Stomach (tissue), 9 donors: ENCODE measurements around the gene MTMR6. TPM values are rescaled to one million over a fixed set of nuclear protein-coding genes. Genes with fewer than 3 reads are reported as not detected.

ENCODE experiments used
- DNase-seq, 2 donors: peaks; one replicate each; pipeline versions ENCODE4 v3.0.0 to v3.0.0-alpha.2; 2013 to 2019
- H3K27ac ChIP-seq, 5 donors: fragments of 200-600 bp in 4 of 5; sonication (generic) in 4 of 5; one replicate each; pipeline ENCODE4 v1.5.1; 2013 to 2019; ENCODE audit warnings: mild to moderate bottlenecking in 1 of 5, moderate library complexity in 1 of 5
- H3K27me3 ChIP-seq, 3 donors: fragments of 200-600 bp; sonication (generic); one replicate each; pipeline ENCODE4 v1.5.1; 2017 to 2019; ENCODE audit warnings: mixed run types in 1 of 3
- H3K36me3 ChIP-seq, 4 donors: fragments of 200-600 bp; sonication (generic); 1 replicate in 3 of 4; 2 replicates in 1 of 4; pipeline ENCODE4 v1.5.1; 2016 to 2019
- H3K4me1 ChIP-seq, 4 donors: fragments of 200-600 bp; sonication (generic); one replicate each; pipeline ENCODE4 v1.5.1; 2016 to 2019
- H3K4me3 ChIP-seq, 4 donors: fragments of 200-600 bp; sonication (generic) in 3 of 4; one replicate each; pipeline ENCODE4 v1.5.1; 2016 to 2019; ENCODE audit warnings: mild to moderate bottlenecking in 1 of 4
- H3K9me3 ChIP-seq, 4 donors: fragments of 200-600 bp; sonication (generic); one replicate each; pipeline ENCODE4 v1.5.1; 2016 to 2019
- EP300 ChIP-seq: sonication (generic); formaldehyde crosslinking; IDR thresholded peaks from one replicate; pipeline ENCODE4 v1.6.1; 2017; ENCODE audit warnings: antibody characterized with exemption
- POLR2A ChIP-seq, 4 donors: fragments of 450-650 bp; IDR thresholded peaks; one replicate each; pipeline ENCODE4 v1.6.1; 2016; ENCODE audit warnings: antibody characterized with exemption in 4 of 4, control low read depth in 2 of 4, mild to moderate bottlenecking in 1 of 4, moderate library complexity in 1 of 4
- POLR2AphosphoS5 ChIP-seq, 3 donors: sonication (generic); formaldehyde crosslinking; IDR thresholded peaks; one replicate each; pipeline ENCODE4 v1.6.1; 2016; ENCODE audit warnings: antibody characterized with exemption in 3 of 3
- WGBS, 5 donors: extraction: QIAGEN DNeasy Blood & Tissue Kit in 3 of 5; methylation state at CpG; one replicate each; pipeline versions ENCODE4 v1.1.5 to v1.1.7; 2013 to 2018; 5-methylcytosine and 5-hydroxymethylcytosine counted together
- intact Hi-C: fragments of 100-400 bp; cut with DNase I; formaldehyde crosslinking; loops from one replicate; pipeline ENCODE4 v1.15.1; 2023; ENCODE audit warnings: low total_unique reads
- polyA plus RNA-seq, 3 donors: library from polyadenylated mRNA; stranded (reverse); fragments of 200-250 nt; gene quantifications; one replicate each; pipeline ENCODE4 v1.2.3, GENCODE V29; 2013
- total RNA-seq, 5 donors: library from RNA; depleted of rRNA; stranded (reverse); fragments of >200 nt; gene quantifications; one replicate each; pipeline versions ENCODE4 v1.1.0 to v1.2.3, GENCODE V29; 2014 to 2016
- TF ChIP-seq, protein P1 (sequence below), 7 experiments: fragments of 450-650 bp in 4 of 7; fragments of 200-600 bp in 3 of 7; sonication (generic) in 3 of 7; IDR thresholded peaks; one replicate each; pipeline ENCODE4 v1.5.1; 2016 to 2019; ENCODE audit warnings: antibody characterized with exemption in 7 of 7, control low read depth in 2 of 7, mild to moderate bottlenecking in 1 of 7
- donor health status: healthy with polysubstance abuse.
- donor health status: Bipolar disorder and iron deficiency.
- donor health status: healthy.

The MTMR6 gene
- total and polyA plus RNA-seq, 8 donors: 2.3 to 25.0 (median 10.2) TPM

GRCh38 chr13:25196971-25197370 is 90.3 kb downstream of the MTMR6 start:
- no peaks in the 10 kb centered on the region for H3K36me3 ChIP-seq
- intact Hi-C loops: no loop called here
- 68 to 88% (median 84%) methylated on average over 11 of the region's 11 CpGs for WGBS, 5 donors

More at GRCh38 chr13:25196971-25197370, 90.3 kb downstream of the MTMR6 start:
- no peak for DNase-seq
- H3K27ac ChIP-seq: no peak overlapping the region
- H3K4me1 ChIP-seq: no peaks in the 10 kb centered on the region
- H3K27me3 ChIP-seq: peaks cover 0 to 31% (median 0%) of the 10 kb centered on the region in 3 donors
- H3K4me3 ChIP-seq: no peak overlapping the region
- TF ChIP-seq, protein P1, sequence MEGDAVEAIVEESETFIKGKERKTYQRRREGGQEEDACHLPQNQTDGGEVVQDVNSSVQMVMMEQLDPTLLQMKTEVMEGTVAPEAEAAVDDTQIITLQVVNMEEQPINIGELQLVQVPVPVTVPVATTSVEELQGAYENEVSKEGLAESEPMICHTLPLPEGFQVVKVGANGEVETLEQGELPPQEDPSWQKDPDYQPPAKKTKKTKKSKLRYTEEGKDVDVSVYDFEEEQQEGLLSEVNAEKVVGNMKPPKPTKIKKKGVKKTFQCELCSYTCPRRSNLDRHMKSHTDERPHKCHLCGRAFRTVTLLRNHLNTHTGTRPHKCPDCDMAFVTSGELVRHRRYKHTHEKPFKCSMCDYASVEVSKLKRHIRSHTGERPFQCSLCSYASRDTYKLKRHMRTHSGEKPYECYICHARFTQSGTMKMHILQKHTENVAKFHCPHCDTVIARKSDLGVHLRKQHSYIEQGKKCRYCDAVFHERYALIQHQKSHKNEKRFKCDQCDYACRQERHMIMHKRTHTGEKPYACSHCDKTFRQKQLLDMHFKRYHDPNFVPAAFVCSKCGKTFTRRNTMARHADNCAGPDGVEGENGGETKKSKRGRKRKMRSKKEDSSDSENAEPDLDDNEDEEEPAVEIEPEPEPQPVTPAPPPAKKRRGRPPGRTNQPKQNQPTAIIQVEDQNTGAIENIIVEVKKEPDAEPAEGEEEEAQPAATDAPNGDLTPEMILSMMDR (IDR thresholded peaks at IDR 0.05): no peak
- TF ChIP-seq POLR2AphosphoS5 (IDR thresholded peaks at IDR 0.05) (no peak), POLR2A (IDR thresholded peaks at IDR 0.05) (no peak), EP300 (no peak)
- peaks cover 0 to 5% (median 1%) of the 10 kb centered on the region in 4 donors for H3K9me3 ChIP-seq

Other genes starting within 250 kb of the MTMR6 start
- under 1 TPM in 1 of 5 donors, not detected in 4; 0.29 TPM for gene PABPC3, start 191.4 kb downstream of the MTMR6 start, total RNA-seq
- under 1 TPM in 1 of 3 donors, not detected in 2; 0.08 TPM for gene PABPC3, start 191.4 kb downstream of the MTMR6 start, polyA plus RNA-seq
- gene AMER2, start 115.2 kb downstream of the MTMR6 start, total RNA-seq: 1 to 10 TPM in 1 of 5 donors, under 1 TPM in 1, not detected in 3; 0.14 to 1.1 TPM
- gene AMER2, start 115.2 kb downstream of the MTMR6 start, polyA plus RNA-seq: under 1 TPM in 1 of 3 donors, not detected in 2; 0.03 TPM
- 10 to 100 TPM in 4 of 5 donors, 1 to 10 TPM in 1; 6.4 to 96.3 (median 54.6) TPM for gene NUP58, start 14.1 kb upstream of the MTMR6 start, total RNA-seq
- 10 to 100 TPM in 2 of 3 donors, 1 to 10 TPM in 1; 8.9 to 12.8 (median 11.9) TPM for gene NUP58, start 14.1 kb upstream of the MTMR6 start, polyA plus RNA-seq
- gene ATP8A2, start 84.5 kb upstream of the MTMR6 start, total RNA-seq: 1 to 10 TPM in 2 of 5 donors, not detected in 3; 1.6 to 3.5 TPM
- under 1 TPM; 0.12 to 0.20 (median 0.15) TPM for gene ATP8A2, start 84.5 kb upstream of the MTMR6 start, polyA plus RNA-seq